MM.1S (cell line): Measurements from ENCODE around the gene PRDM12.

ENCODE experiments used
- DNase-seq: peaks from one replicate; pipeline ENCODE4 v3.0.0-alpha.2; 2015
- H2AFZ ChIP-seq: fragments of 300-600 bp; sonication (generic); 2 replicates; pipeline ENCODE4 v1.6.0; 2016; ENCODE audit warnings: antibody characterized with exemption, low read length
- H3F3A ChIP-seq: fragments of 300-600 bp; sonication (generic); 2 replicates; pipeline ENCODE4 v1.6.1; 2016; ENCODE audit warnings: mild to moderate bottlenecking, antibody characterized with exemption, low read length, moderate library complexity, mixed read lengths; ENCODE audit not compliant: insufficient read depth
- H3K27ac ChIP-seq: fragments of 300-600 bp; sonication (generic); 2 replicates; pipeline ENCODE4 v1.5.1; 2016; ENCODE audit warnings: mild to moderate bottlenecking, low read length
- H3K27me3 ChIP-seq: fragments of 300-600 bp; sonication (generic); replicated peaks from 2 replicates; pipeline ENCODE4 v1.6.0; 2016; ENCODE audit warnings: low read length; ENCODE audit not compliant: insufficient read depth
- H3K36me3 ChIP-seq: fragments of 300-600 bp; sonication (generic); replicated peaks from 2 replicates; pipeline ENCODE4 v1.6.1; 2016; ENCODE audit warnings: mild to moderate bottlenecking, low read length, mixed read lengths; ENCODE audit not compliant: insufficient read depth
- H3K4me1 ChIP-seq: fragments of 300-600 bp; sonication (generic); 2 replicates; pipeline ENCODE4 v1.6.1; 2016; ENCODE audit warnings: low read length, mixed read lengths
- H3K4me2 ChIP-seq: fragments of 300-600 bp; sonication (generic); 2 replicates; pipeline ENCODE4 v1.6.0; 2016; ENCODE audit warnings: low read depth, low read length
- H3K4me3 ChIP-seq: fragments of 300-600 bp; sonication (generic); 2 replicates; pipeline ENCODE4 v1.5.1; 2016; ENCODE audit warnings: low read length, mixed read lengths
- H3K79me2 ChIP-seq: fragments of 300-600 bp; sonication (generic); 2 replicates; pipeline ENCODE4 v1.6.1; 2016; ENCODE audit warnings: mixed run types, low read length, mixed read lengths
- H3K9ac ChIP-seq: fragments of 300-600 bp; sonication (generic); 2 replicates; pipeline ENCODE4 v1.6.1; 2016; ENCODE audit warnings: low read length, mixed read lengths
- H3K9me2 ChIP-seq: fragments of 300-600 bp; sonication (generic); replicated peaks from 2 replicates; pipeline ENCODE4 v1.6.1; 2016; ENCODE audit warnings: mild to moderate bottlenecking, low read length, mixed read lengths; ENCODE audit not compliant: insufficient read depth
- H3K9me3 ChIP-seq: fragments of 300-600 bp; sonication (generic); replicated peaks from 2 replicates; pipeline ENCODE4 v1.6.1; 2016; ENCODE audit warnings: mild to moderate bottlenecking, low read length, mixed read lengths; ENCODE audit not compliant: insufficient read depth
- H4K20me1 ChIP-seq: fragments of 300-600 bp; sonication (generic); 2 replicates; pipeline ENCODE4 v1.6.1; 2016; ENCODE audit warnings: mild to moderate bottlenecking, low read length, moderate library complexity, mixed read lengths; ENCODE audit not compliant: insufficient read depth
- CTCF ChIP-seq: fragments of 300-600 bp; sonication (generic); IDR thresholded peaks from 2 replicates; pipeline ENCODE4 v1.5.1; 2016; ENCODE audit warnings: antibody characterized with exemption, low read length, mixed read lengths
- EZH2 ChIP-seq: fragments of 300-600 bp; sonication (generic); optimal IDR thresholded peaks from 2 replicates; pipeline ENCODE3; 2017; ENCODE audit warnings: low read depth, mild to moderate bottlenecking, antibody characterized with exemption, low read length, mixed read lengths
- EZH2phosphoT487 ChIP-seq: fragments of 300-600 bp; sonication (generic); IDR thresholded peaks from 2 replicates; pipeline ENCODE4 v1.6.1; 2018; ENCODE audit warnings: antibody characterized with exemption, low read length

The PRDM12 gene

DNA sequence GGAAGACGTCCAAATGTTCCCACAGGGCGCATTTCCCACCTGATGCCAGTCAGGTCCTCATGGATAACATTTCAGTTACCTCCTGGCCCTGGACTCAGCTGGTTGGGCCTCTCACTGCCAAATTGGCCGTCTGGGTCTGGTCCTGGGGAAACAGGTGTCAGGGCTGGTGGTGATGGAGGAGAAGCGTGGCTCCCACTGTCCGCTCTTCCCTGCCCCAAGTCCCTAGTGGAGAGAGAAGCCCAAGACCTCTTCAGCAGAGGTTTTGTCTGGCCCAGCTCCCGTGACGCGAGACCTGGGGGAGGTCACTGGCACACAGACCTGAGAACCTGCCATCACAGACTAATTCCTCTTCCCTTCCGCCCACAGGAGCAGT, 27.8 kb upstream of the PRDM12 start:
- no peaks in the 10 kb centered on the region for H3K9me2 ChIP-seq
- H3K9me3 ChIP-seq = no peaks in the 10 kb centered on the region
- no peaks in the 10 kb centered on the region for H3K79me2 ChIP-seq
- H3K4me3 ChIP-seq = no peak overlapping the region
- H3K27ac ChIP-seq = no peak overlapping the region
- H3K4me1 ChIP-seq = no peaks in the 10 kb centered on the region
- no peak overlapping the region for H3K9ac ChIP-seq
- H3F3A ChIP-seq = no peaks in the 10 kb centered on the region
- H4K20me1 ChIP-seq = no peaks in the 10 kb centered on the region
- H3K27me3 ChIP-seq = no peaks in the 10 kb centered on the region
- TF ChIP-seq EZH2phosphoT487 (no peak), EZH2 (no peak), CTCF (no peak)
- no peak for DNase-seq
- no peak overlapping the region for H3K4me2 ChIP-seq
- H3K36me3 ChIP-seq = no peaks in the 10 kb centered on the region
- no peak overlapping the region for H2AFZ ChIP-seq

DNA sequence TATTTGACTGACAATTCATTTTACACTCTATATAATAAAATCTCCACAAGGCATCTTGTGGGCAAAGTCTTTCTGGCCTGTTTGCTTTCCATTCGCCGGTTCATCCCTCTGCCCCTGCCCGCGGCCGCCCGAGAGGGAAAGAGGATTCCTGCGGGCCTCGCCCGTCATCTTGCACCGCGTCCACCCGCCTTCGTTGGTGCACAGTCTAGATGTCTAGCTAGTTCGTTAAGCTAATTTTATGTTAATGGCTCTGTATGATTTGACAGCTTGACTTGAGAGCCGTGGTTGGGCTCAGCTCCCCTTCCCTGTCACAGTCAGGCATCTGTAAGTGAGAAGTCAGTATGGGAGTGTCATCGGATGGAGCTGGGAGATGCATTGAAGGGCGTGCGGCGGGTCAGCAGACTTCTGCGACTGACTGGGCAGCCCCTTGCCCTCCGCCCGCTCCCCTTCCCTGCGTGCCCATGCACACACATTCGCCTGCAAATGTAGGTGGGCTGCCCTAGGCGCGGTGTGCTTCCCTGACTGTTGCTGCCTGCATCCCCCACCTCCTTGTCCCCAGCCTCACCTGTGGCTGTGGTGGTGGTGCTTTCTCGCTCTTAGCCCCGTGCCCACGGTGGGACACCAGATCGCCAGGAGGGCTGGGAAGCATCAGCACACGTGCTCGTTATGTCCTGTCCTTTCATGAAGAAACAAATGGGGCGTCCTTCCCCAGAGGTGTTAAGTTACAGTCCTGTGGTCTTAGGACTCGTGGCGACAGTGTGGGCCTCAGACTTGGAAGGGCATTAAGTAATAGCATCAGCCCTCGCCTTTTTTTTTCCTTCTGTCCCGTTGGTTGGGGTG, 25.9 kb upstream of the PRDM12 start:
- H2AFZ ChIP-seq = no peak overlapping the region
- no peak overlapping the region for H3K9ac ChIP-seq
- H3K27me3 ChIP-seq = no peaks in the 10 kb centered on the region
- no peaks in the 10 kb centered on the region for H3K9me2 ChIP-seq
- no peaks in the 10 kb centered on the region for H4K20me1 ChIP-seq
- no peaks in the 10 kb centered on the region for H3K9me3 ChIP-seq
- TF ChIP-seq EZH2phosphoT487 (no peak), EZH2 (no peak), CTCF (no peak)
- no peaks in the 10 kb centered on the region for H3K36me3 ChIP-seq
- H3K4me1 ChIP-seq = no peaks in the 10 kb centered on the region
- no peak overlapping the region for H3K4me3 ChIP-seq
- DNase-seq = no peak
- no peak overlapping the region for H3K4me2 ChIP-seq
- no peaks in the 10 kb centered on the region for H3F3A ChIP-seq
- H3K27ac ChIP-seq = no peak overlapping the region
- no peaks in the 10 kb centered on the region for H3K79me2 ChIP-seq

DNA sequence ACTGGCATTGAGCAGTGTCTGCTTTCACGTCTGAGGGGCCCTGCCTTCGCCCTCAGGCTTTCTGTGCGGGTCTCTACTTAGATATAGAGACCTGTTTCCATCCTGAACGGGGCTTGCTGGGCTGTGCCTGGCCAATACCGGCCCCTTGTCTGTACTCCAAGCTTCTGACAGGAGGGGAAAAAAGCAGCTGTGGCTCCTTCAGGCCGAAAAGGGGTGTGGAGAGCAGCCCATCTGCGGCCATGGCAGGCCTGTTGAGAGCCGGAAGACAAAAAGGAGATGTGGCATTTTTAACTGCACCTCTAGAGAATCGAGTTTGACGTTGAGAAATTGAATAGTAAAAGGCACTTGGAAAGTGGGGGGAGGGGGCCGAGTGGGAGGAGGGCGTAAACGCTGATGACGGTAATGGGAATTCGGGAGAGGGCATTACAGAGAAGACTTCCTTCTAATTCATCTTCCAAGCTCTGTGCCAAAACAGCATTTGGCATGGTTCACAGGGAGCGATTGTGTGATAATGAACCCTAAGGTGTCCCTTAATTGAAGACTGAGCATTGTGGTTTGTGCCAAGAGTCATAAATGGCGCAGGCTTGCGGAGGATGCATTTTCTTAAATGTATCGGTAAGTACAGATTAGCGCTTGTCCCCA, 25.1 kb upstream of the PRDM12 start:
- Histone ChIP-seq H3K36me3 (no peaks in the 10 kb centered on the region), H3F3A (no peaks in the 10 kb centered on the region), H3K27me3 (0 out of 2 replicates have a peak, but pooled peaks cover 2% of the 10 kb centered on the region), H3K9ac (no peak overlapping the region), H4K20me1 (no peaks in the 10 kb centered on the region), H3K9me2 (no peaks in the 10 kb centered on the region), H3K27ac (no peak overlapping the region), H3K4me2 (no peak overlapping the region), H3K4me3 (no peak overlapping the region), H3K9me3 (no peaks in the 10 kb centered on the region), H3K79me2 (no peaks in the 10 kb centered on the region), H2AFZ (no peak overlapping the region), H3K4me1 (no peaks in the 10 kb centered on the region)
- DNase-seq = no peak
- TF ChIP-seq EZH2 (no peak), EZH2phosphoT487 (no peak), CTCF (no peak)
